K562 (cell line): ENCODE data around the gene OR2T29.
"Not testable (repeated sequence)": the region's sequence is repeated elsewhere in the genome, so short reads cannot be mapped to it uniquely, and the experiment has no call there.

Experiments
- ATF1 ChIP-seq, 2 experiments: fragments of 450-650 bp in 1 of 2; IDR thresholded peaks; 2 replicates each; pipeline ENCODE4 v1.6.1; 2016; ENCODE audit warnings: missing compliant biosample characterization in 1 of 2, missing genetic modification characterization in 1 of 2
- EZH2 ChIP-seq: IDR thresholded peaks from 2 replicates; pipeline ENCODE4 v1.6.1; 2012; ENCODE audit warnings: low read depth, mild to moderate bottlenecking, inconsistent platforms, low read length, borderline replicate concordance
- HCFC1 ChIP-seq: IDR thresholded peaks from 2 replicates; pipeline ENCODE4 v1.6.1; 2012; ENCODE audit warnings: low read depth, low read length, improper control_type of control experiment
- RAD21 ChIP-seq, 2 experiments: fragments of 250-450 bp in 1 of 2; fragments of 450-650 bp in 1 of 2; sonication (Bioruptor Pico) in 1 of 2; formaldehyde crosslinking in 1 of 2; IDR thresholded peaks in 1 of 2; conservative IDR thresholded peaks in 1 of 2; 2 replicates each; pipeline versions ENCODE4 v1.4.0 to v1.8.0; 2020 to 2022; ENCODE audit warnings: mild to moderate bottlenecking in 2 of 2, moderate library complexity in 1 of 2
- RNF2 ChIP-seq: sonication (generic); IDR thresholded peaks from 2 replicates; pipeline ENCODE4 v1.6.1; 2016
- STAG1 ChIP-seq: sonication (generic); formaldehyde crosslinking; IDR thresholded peaks from 2 replicates; pipeline ENCODE4 v1.5.0; 2020; ENCODE audit warnings: missing genetic modification reagents, borderline replicate concordance
- ZNF212 ChIP-seq: fragments of 450-650 bp; formaldehyde crosslinking; IDR thresholded peaks from 2 replicates; pipeline ENCODE4 v1.4.0; 2020; ENCODE audit warnings: mild to moderate bottlenecking

DNA sequence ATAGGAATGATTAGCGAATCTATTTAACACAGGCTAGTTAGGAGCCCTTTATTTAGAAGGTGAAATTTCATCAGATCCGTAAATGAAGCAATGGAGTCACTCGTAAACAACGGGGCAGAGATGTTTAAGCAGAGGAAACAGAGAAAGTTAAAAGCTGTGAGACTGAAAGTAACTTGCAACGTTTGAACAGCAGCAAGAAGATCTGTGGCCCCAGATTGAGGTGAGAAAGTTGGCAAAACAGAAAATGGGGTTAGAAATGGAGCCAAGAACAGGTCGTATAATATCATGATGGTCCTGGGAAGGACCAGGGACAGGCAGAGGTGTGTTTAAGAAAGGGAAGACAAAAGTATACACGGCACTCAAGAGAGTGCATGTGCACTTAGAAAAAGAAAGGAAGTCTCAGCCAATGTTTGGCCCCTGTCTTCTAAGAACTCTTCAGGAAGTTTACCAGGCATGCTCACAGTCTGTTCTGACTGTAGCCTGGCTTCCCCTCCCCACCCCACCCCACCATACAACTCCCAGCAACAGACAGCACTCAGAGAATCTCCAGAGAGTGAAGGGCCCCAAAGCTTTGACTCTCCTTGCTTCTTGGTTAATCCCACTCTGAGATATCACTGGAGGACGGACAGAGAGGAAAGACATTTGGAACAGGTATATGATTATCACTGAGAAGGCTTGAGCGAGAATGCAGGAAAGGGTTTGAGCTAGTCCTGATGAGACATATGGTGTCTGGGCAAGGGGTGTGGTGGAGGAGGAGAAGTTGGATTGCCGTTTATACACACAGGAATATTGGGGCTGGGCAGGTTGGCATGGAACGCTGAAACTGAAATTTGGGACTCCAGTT lies 3.2 kb upstream of the OR2T29 start:
- TF ChIP-seq STAG1 (CRISPR knock-in tag); ATF1 (CRISPR knock-in tag; IDR thresholded peaks at IDR 0.05); ATF1 (tag; IDR thresholded peaks at IDR 0.05); RAD21 (CRISPR knock-in tag; conservative IDR thresholded peaks at IDR 0.05 in 1 of 2, IDR thresholded peaks at IDR 0.05 in 1 of 2); EZH2; ZNF212; RNF2; HCFC1: not testable (repeated sequence)
